Right hindlimb (tissue), 1 donor: ENCODE results near the gene RHOH.
A peak's percentile ranks its signal among the peaks of the same experiment; 100 is the strongest.

Experiments used
- DNase-seq: peaks from one replicate; pipeline ENCODE4 v3.0.0-alpha.2; 2018

RHOH gene

DNA sequence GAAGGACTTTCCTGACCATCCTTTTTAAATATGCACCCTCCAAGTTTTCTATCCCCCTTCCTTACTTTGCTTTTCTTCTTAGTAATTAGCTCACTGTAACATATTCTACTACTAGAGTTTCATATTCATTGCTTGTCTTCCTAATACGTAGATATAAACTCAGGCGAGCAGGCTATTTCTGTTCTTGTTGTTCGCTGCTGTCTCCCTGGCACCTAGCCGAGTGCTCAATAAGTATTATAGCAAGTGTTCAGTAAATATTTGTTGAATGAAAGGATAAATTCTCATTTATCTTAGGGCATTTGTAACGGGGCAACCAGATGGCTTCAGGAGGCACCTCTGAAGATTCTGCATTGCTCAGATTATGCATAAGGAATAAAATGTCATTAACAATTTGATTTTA is 6.8 kb upstream of the RHOH start:
- DNase-seq = peak; percentile 26

DNA sequence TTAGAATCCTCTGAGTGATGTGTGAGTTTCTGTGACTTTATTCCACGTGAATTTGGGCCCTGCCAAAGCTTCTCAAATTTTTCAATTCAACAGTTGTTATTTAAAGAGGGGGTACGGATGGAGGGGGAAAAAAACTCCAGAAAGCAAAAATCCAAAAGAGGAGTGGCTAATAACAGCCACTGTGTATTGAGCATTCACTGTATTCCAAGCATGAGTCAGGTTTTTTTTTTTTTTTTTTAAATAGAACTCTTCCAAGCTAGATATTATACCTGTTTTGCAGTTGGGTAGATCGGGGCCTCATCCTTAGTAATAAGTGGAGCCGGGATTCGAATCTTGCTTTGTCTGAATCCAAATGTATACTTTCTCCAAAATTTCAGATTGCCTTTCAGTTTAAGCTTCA is 6.4 kb upstream of the RHOH start:
- no peak for DNase-seq

DNA sequence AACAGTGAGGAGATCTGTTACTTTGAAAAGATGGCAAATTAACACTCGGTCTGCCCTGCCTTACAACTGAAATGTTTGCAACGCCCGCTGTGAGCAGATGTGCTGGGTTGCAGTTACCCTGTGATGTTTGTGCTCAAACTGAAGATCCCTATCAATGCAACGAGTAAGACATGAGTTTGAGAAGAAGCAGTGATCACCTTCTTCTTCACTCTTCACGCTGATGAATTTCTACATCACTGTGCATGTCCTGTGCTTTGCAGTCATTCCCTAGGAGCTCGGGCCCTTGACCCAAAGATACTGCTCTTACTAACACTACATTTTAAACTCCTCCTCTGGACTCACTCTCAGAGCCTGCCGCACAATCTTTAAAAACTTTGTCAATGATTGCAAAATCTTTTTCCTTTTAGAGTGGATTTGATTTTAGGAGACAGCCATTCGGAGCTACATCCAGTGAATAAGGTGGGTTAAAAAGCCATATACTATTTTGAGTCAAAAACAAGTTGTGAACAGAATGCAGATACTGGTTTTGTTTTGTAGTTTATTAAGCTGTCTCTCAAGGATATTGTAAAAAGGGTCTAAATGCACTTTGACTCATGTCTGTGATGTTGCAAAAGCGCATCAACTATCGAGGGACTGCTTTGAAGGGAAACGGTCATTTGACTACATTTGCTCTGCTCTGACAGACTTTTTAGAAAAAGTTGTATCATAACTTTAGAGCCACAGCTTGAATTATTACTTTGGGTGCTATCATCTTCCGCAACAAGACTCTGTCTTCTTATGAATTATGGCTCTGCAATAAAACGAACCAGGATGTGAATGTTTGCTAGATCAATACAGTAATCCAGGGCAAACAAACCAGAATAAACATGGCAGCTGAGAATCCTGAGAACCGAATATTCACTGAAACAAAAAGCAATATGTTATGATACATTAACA is 5.7 kb upstream of the RHOH start:
- no peak for DNase-seq

DNA sequence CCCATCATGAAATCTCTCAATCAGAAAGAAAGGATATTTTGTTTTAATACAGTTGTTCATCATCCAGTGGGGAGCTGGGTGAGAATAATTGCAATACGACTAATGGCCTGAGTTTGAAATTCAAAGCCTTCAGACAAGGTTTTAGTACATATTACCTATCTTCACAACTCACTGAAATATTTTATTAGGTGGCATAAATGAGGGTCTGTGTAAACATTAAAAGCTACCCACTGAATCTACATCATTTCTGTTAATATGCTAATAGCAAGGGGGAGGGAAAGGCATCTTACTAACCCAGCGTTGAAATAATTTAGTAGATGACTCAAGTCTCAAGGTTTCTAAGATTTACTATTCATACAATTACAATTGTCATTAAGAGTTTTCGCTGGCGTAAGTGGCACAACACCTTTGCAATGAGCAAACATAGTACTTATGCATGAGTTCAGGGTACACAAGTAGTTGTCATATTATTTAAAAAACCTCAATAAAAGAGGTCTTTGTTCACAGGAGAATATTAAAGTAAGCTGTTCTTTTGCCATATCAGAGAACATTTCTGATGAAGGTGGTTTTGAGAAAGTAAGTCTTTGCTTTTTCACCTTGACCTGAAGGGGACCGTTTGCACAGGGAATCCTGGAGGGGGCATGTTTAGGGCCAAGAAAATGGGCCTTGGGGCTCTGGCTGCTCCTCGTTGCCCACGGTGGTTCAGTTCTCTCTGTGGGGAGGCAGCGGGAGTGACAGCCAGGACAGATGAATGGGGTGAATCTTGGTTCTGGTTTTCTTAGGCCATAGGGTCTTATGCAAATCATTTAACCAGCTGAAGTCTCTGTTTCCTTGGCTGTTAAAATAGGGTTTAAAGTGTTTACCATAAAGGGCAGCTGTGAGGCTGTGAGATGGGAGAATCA is 4.5 kb upstream of the RHOH start:
- DNase-seq = no peak

DNA sequence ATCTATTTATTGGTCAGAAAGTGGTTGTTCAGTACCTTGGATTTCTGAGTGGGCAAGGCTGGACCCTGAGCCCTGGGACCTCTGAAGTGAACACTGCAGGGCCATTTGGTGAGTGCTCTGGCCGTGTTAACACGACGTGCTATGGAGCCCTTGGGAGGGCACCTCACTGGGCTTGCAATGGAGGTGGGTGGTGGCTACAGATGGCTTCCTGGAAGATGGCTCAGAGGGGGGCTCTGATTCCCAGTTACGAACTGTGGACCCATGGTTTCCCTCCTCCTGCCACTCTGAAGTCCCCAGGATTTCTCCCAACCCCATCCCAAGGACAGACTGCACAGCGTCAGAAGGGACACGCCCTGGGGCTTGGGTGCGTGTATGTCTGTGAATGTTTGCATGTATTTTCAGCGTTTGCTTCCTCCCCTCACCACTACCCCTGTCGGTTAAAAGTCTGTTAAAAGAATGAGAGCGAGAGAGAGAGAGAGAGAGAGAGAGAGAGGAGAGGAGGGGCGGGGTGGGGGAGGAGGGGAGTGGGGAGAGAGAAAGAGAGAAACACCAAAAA is 3.7 kb upstream of the RHOH start:
- DNase-seq = no peak

DNA sequence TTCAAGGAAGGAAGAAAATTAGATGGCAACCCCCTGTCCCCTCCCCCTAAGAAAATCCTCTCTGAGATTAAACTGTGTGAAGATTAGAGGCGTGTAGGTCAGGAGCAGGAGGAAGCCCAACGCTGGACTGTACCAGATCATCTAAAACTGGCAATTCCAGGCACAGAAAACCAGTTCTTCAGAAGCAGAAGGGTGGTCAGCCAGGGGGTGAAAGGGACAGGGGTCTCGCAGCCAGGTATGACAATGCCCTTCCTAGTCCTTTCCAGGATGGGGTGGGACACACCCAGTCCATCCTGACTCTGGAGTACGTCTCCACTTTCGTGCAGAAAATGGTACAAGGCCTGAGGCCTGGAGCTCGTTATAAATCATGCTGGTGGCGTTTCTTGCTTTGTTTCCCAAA is 3.3 kb upstream of the RHOH start:
- no peak for DNase-seq

DNA sequence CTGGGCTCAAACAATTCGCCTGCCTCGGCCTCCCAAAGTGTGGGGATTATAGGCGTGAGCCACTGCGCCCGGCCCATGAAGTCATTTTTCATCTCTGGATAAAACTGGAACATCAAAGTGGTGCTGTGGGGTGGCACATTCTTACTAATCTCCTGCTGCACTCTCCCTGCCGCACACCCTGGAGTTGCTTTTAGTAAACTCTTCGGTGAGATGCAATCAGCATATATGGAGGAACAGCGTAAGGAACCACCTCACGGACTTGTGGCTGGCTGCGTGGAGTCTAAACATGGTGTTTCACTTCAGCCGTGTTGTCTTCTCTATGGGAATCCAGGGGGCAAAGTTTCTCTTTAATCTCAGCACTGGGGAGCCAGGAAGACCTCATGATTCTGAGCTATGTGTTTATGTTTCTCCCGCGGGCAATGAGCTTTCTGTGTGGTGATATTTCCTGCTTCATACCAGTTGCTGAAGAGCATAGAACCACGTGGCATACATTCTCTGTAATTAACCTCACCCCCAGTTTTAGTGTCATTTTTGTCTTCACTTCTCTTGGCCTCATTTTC is 2.1 kb upstream of the RHOH start:
- DNase-seq = no peak

DNA sequence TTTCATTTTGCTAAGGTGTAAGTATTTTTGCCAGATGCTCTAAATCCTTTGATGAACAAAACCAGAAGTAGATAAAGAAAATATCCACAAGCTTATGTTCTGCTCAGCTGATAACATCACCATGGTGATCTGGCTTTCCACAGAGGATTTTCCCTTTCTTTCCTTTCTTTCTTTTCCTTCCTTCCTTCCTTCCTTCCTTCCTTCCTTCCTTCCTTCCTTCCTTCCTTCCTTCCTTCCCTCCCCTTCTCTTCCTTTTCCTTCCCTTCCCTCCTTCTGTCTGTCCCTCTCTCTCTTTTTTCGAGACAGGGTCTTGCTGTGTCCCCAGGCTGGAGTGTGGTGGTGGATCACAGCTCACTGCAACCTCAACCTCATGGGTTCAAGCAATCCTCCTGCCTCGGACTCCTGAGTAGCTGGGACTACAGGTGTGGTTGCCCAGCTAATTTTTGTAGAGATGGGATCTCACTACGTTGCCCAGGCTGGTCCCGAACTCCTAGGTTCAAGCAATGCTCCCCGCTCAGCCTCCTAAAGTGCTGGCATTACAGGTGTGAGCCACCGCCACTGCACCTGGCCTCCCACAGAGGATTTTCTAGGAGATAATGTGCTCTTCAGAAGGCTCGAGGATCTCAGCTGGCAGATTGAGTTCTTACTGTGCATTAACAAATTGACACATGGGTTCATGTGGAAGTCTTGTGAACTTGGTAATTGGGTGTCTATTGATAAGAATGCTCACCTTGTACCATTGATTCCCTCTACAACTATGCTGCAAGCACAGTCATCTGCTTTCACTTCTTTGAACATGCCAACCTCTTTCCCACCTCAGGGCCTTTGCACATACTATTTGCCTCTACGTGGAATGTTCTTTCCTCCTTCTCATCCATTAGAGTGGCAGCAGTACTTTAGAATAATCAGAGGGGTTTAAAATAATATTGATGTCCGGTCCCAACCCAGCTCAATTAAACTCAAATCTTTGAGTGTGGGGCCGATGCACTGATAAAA is 1.4 kb upstream of the RHOH start:
- DNase-seq = no peak

DNA sequence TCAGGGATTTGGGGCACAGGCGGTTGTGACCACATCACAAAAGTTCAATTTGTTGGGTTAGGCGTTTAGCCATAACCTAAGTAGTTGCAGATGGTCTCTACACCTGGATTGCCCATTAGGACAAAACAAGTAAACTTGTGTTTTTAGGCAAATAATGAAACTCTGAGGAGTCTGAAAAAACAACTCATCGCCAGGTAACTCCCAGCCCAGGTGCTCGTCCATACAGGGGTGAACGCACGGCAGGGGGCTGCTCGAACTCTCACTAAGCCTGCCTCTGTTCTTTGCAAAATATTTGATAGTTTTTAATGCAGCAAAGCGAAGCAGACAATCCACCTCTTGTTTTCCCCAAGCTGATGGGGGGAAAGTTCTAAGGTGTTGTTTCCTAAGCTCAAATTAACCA is 559 bp upstream of the RHOH start:
- no peak for DNase-seq

DNA sequence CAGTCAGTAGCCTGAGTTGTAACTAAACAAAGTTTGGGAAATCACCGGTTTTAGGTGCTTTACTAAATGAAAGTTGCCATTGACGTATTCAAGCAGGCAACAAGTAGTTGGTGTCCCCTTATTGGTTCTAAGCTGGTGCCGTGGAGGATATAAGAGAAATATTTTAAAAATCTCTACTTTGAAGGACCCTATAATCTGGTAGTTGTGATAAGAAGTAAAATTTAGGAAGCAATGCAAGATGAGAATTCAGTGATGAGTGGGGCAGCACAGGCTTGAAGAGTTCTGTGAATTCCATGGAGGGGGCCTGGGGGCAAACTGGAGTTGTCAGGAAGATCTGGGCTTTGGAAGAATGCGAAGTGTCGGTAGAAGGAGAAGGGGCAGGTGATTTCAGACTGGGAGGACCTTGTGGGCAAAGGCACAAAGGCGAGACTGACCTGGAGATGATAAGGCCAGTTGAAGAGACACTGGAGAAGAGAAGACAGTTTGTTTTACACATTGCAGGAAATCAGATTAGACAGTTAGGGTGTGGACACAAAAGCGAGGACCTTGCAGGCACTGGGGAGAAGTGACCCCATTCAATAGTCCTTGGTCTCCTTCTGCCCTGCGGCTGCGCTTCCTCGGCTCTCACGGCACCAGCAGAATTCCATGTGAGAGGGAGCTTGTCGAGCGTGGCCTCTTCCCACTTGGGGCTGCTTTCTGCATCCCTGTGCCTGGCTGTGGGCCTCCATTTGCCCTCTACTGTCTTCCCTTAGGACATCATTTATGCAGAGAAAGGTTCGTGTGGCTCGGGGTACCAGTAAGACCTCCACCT is 1.3 kb downstream of the RHOH start:
- no peak for DNase-seq

DNA sequence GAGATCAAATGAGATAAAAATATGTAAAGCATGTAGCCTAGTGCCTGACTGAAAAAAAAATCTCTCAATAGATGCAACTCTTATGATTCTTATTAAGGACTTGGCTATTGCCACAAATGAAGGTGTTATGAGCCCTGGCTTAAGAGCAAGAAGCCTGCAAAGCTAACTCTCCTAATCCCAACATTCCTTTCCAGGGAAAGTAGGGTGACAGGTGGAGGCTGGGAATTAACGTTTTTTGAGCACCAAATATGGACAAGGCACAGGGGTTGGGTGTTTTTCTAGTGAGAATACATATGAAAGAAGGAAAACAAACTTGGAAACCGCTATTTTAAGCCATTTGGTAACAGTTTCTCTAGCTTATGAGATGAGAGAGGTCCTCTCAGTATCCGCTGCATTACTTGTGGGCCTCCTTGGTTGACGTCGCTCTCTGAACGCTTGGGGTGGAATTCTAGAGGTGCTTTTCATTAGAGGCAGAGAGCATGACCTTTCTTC is 2.4 kb downstream of the RHOH start:
- DNase-seq = no peak

DNA sequence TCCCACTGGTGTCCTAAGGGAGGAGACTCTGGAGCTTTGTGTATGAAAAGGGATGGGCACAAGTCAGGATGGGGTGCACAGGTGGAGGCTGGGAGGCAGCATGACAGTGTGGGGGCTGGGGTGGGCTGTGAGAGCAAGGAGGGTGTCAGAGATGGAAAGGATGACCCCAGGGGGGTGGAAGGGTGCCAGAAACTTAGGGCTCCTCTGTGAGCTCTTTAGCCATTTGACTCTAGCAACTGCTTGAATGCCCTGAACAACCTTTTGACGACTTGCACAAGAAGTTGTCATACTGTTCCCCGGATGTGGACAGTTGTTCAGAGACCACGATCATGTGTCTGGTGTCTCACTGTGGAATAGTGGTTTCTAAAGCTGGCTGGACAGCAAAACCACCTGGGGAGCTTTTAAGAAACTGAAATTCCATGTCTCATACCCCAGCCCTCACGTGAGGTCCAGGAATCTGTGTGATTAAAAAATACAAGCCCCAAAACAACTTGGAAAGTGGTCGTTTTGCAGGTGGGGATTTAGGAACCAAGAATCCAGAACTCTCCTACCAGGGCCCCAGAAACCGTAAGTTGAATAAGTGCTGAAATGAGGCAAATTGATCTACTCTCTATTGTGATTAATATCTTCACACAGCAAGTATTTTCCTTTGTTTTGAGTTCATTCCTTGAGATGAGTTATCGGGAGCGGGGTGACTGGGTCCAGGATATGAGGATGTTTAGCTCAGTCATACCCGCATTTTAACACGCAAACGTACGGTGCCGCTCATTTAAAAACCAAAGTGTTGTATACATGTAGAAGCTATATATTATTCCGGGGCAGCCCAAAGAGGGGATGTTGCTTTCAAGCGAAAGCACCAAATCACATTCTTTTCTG is 3.4 kb downstream of the RHOH start:
- no peak for DNase-seq

DNA sequence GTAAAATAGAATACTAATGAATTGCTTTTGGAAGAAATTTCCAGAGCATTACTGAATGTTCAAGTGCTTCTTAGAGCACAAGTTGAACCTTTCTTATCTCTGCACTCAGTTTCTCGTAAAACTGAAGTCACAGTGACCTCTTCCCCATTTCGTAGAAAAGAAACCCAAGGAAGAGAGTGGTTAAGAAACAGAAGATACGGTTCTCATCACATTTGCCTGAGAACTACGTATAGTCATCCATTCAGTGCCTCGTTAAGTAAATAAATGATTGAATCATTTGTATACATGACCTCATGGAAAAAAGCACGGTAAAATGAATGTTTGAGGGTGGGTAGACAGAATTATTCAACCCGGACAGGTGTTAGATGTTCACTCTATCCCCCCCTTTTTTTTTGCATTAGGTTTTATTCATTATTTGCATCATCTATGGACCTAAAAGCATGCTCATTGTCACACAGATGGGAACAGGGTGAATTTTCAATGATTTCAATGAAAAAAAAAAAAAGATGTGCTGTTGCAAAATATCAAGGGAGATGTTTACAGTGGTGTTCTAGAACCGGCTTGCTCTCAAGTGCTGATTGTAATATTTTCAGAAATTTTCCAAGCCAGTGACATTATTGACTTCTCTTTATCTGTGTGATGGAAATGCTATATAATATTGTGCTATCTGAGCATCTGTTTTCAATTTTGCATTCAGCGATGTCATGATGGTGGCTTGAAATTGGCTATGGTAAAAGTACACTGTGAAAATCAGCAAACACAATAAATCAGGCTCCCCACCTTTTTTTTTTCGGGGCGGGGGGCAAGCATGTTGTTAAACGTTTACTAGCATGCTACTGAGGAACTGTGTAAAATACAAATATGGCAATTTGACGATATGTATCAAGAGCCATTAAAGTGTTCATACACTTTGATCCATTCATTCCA is 4.3 kb downstream of the RHOH start:
- DNase-seq = no peak

DNA sequence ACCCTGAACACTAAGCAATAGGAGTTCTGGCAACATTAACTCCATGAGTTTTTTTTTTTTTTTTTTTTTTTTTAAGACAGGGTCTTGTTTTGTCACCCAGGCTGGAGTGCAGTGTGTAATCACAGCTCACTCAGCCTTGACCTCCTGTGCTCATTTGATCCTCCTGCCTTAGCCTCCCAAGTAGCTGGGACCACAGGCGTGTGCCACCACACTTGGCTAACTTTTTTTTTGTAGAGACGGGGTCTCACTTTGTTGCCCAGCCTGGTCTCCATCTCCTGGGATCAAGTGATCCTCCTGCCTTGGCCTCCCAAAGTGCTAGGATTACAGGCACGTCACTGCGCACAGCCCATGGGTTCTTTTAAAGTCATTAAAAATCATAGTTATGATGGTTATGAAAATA is 5.1 kb downstream of the RHOH start:
- no peak for DNase-seq

DNA sequence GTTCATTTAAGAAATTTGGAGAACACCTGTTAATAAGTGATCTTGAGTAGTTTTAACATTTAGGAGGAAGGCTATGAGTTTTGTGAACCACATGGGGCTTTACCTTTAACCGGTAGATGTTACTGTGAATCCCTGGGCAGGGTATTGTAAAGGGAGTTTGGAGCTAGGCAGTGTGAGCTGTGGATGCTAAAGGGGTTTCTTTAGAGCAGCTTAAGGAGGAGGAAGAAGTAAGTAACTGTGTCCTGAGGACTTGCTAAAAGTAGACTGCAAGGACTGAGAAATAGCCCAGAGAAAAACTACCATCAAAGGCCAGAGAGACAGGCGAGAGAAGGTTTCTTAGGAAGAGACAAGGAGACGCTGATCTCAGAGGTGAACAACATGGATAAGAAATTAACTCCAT is 5.6 kb downstream of the RHOH start:
- DNase-seq = no peak

DNA sequence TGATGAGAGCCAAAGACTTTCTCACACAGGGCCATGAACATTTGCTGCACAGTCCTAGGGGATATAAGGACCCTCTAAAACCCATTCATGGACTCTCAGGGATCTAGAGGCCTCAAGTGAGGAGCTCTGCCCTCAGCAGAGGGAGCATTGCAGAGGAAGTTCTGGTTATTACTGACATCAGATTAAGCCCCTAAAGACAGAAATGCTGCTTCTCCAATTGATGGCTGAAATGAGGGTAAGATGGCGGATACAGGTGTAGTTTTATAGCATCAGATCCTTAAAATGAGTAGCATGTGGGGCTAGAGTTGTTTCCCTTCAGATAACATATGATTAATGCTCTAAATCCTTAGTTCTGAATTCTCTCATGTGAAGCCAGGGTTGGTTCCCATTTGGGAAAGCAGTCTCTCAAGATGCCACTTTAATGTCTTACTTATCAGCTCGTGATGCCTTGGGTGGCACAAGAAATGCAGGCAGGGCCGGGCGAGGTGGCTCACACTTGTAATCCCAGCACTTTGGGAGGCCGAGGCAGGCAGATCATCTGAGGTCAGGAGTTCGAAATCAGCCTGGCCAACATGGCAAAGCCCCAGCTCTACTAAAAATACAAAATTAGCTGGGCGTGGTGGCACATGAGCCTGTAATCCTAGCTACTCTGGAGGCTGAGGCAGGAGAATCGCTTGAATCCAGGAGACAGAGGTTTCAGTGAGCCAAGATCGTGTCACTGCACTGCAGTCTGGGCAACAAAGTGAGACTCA is 7.9 kb downstream of the RHOH start:
- DNase-seq = no peak

DNA sequence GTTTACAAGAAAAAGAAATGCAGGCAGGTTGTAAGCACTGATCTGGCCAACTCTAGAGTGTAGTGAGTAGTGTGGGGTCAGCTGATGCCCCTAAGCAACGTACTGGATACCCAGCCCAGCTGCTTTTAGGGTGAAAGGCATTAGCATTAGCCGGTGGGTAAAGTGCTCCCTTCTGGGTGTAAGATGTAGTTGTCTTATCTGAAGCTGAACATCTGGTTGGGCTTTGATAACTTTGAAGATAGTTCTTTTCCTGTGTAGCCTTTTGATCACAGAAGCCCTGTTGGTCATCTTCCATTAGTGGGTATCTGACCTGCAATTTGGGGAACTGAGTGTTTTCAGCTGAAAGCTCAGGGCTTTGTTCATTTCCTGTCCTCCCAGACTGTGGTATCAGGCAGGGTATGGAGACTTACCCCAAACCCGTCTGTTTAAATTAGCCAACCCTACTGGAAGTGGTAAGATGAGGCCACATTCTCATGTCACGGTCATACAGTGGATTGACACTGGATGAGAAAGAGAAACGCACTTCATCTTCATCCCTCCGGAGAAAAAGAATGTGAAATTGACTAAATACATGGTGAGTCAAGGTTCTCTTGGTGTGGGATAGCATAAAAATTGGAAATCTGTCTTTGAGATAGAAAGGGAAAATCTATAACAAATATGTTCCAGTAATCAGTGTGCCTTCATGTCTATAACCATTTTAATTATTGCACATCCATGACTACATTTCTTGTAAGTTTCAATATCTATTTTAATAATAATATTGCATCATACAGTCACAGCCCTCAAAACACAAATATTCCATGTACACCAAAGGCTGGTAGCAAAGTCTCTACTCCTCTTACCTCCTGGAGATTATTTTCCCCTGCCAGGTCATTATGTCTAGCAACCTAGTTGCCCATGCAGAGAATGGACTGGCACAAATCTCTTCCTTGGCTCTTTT is 8.7 kb downstream of the RHOH start:
- DNase-seq = no peak
